ENCODE results near the gene EPHA6. TPM values are rescaled to one million over a fixed set of nuclear protein-coding genes. Genes with fewer than 3 reads are reported as not detected.

The EPHA6 gene
- 0.07 to 0.14 TPM (median 0.11 TPM) in 4 of 5 replicates, not detected in the other for total RNA-seq (2022; extraction: Qiagen RNA extraction; ENCODE audit: low read depth)

GRCh38 chr3:96813820-96814650, at the start of gene EPHA6:
Gene EPHA6 (plus strand): TSS chr3:96814594.

GRCh38 chr3:97764407-97765238, 950.2 kb downstream of the EPHA6 start, which contains the start of gene ARL6:
Gene ARL6 (plus strand): TSS chr3:97764758. CDS start chr3:97768108, 3,350 bp downstream.

Data from A549 treated with CpdA at 1 μM for 4 hours (cell line).